ENCODE measurements around the gene FBXO4. TPM values are rescaled to one million over a fixed set of nuclear protein-coding genes. Genes with fewer than 3 reads are reported as not detected.

The FBXO4 gene
- polyA plus RNA-seq, 1 donor = 13.4 TPM

- peaks cover 3% of the 10 kb centered on the region for H3K9me3 ChIP-seq (ENCODE audit: control insufficient read depth, low read depth, low read length)
- DNase-seq = no peak
- H3K36me3 ChIP-seq (ENCODE audit: control insufficient read depth, insufficient read depth, low read length) = no peaks in the 10 kb centered on the region
- no peaks in the 10 kb centered on the region for H3K27me3 ChIP-seq (ENCODE audit: control insufficient read depth, insufficient read depth, low read length)
- no peaks in the 10 kb centered on the region for H3K4me1 ChIP-seq (ENCODE audit: control insufficient read depth, insufficient read depth, low read length)
- no CpG with 5 or more reads among the region's 1 CpG for WGBS (ENCODE audit: insufficient coverage, low lambda C conversion rate)
- H3K27ac ChIP-seq (ENCODE audit: low read length) = no peak overlapping the region
- no peak overlapping the region for H3K4me3 ChIP-seq (ENCODE audit: low read length)
These were observed 29.2 kb downstream of the FBXO4 start for GRCh38 chr5:41954286-41954685.

DNA sequence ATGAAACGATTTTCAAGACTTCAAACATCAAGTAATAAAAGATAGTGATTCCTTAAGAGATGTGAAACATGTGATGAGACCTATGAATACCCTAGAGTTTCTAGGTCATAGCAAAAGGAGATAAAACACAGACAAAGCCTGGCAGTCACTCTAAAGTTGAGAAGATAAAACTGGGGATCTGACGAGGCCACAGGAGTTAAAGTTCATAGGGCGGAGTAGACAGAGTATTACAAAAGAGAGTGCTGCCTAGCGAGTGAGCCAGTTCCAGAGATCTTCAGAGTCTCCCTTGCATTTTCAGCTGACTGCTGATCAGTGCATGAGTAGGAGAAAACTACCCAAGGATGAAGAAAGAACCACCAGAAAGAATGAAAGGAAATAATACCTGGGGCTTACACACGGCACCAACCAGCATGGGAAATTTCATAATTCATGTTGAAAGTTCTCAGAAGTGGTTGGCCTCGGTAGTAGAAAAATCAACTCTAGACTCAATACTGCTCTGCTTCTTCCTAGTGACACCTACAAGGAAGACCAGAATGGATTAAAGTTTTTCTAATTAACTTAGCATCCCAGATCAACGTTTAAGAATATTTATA lies 30.4 kb downstream of the FBXO4 start:
- no peak overlapping the region for H3K4me3 ChIP-seq (ENCODE audit: low read length)
- H3K36me3 ChIP-seq (ENCODE audit: control insufficient read depth, insufficient read depth, low read length) = no peaks in the 10 kb centered on the region
- 56% methylated on average over 3 of the region's 7 CpGs for WGBS (ENCODE audit: insufficient coverage, low lambda C conversion rate)
- no peak overlapping the region for H3K27ac ChIP-seq (ENCODE audit: low read length)
- no peak for DNase-seq
- no peaks in the 10 kb centered on the region for H3K4me1 ChIP-seq (ENCODE audit: control insufficient read depth, insufficient read depth, low read length)
- H3K27me3 ChIP-seq (ENCODE audit: control insufficient read depth, insufficient read depth, low read length) = no peaks in the 10 kb centered on the region
- H3K9me3 ChIP-seq (ENCODE audit: control insufficient read depth, low read depth, low read length) = peaks cover 7% of the 10 kb centered on the region

DNA sequence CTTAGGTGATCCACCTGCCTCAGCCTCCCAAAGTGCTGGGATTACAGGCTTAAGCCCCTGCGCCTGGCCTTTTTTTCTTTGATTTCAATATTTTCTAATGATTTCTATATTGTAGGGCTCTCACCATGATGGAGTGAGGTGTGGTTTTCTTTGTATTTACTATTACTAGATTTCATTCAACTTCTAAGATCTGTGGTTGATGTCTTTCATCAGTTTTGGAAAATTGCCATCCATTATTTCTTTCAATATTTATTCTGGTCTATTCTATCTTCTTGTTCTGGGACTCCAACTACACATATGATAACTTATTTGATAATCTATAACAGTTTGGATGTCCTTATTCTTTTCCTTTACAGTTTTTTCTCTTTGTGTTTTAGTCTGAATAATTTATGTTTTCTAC lies 31.9 kb downstream of the FBXO4 start:
- no peak for DNase-seq
- no peaks in the 10 kb centered on the region for H3K36me3 ChIP-seq (ENCODE audit: control insufficient read depth, insufficient read depth, low read length)
- H3K9me3 ChIP-seq (ENCODE audit: control insufficient read depth, low read depth, low read length) = peaks cover 8% of the 10 kb centered on the region
- H3K4me1 ChIP-seq (ENCODE audit: control insufficient read depth, insufficient read depth, low read length) = no peaks in the 10 kb centered on the region
- no peak overlapping the region for H3K27ac ChIP-seq (ENCODE audit: low read length)
- H3K4me3 ChIP-seq (ENCODE audit: low read length) = no peak overlapping the region
- no CpG with 5 or more reads among the region's 1 CpG for WGBS (ENCODE audit: insufficient coverage, low lambda C conversion rate)
- H3K27me3 ChIP-seq (ENCODE audit: control insufficient read depth, insufficient read depth, low read length) = no peaks in the 10 kb centered on the region

- Histone ChIP-seq H3K36me3 (ENCODE audit: control insufficient read depth, insufficient read depth, low read length) (no peaks in the 10 kb centered on the region), H3K9me3 (ENCODE audit: control insufficient read depth, low read depth, low read length) (peaks cover 8% of the 10 kb centered on the region), H3K27ac (ENCODE audit: low read length) (no peak overlapping the region), H3K4me3 (ENCODE audit: low read length) (no peak overlapping the region), H3K4me1 (ENCODE audit: control insufficient read depth, insufficient read depth, low read length) (no peaks in the 10 kb centered on the region), H3K27me3 (ENCODE audit: control insufficient read depth, insufficient read depth, low read length) (no peaks in the 10 kb centered on the region)
- no peak for DNase-seq
These were observed 35.4 kb downstream of the FBXO4 start for GRCh38 chr5:41960481-41960880.

GRCh38 chr5:41961736-41962135 lies 36.7 kb downstream of the FBXO4 start:
- no peaks in the 10 kb centered on the region for H3K4me1 ChIP-seq (ENCODE audit: control insufficient read depth, insufficient read depth, low read length)
- peaks cover 7% of the 10 kb centered on the region for H3K9me3 ChIP-seq (ENCODE audit: control insufficient read depth, low read depth, low read length)
- H3K4me3 ChIP-seq (ENCODE audit: low read length) = no peak overlapping the region
- H3K27ac ChIP-seq (ENCODE audit: low read length) = no peak overlapping the region
- H3K27me3 ChIP-seq (ENCODE audit: control insufficient read depth, insufficient read depth, low read length) = no peaks in the 10 kb centered on the region
- no peaks in the 10 kb centered on the region for H3K36me3 ChIP-seq (ENCODE audit: control insufficient read depth, insufficient read depth, low read length)
- WGBS (ENCODE audit: insufficient coverage, low lambda C conversion rate) = no CpG with 5 or more reads among the region's 1 CpG
- no peak for DNase-seq

DNA sequence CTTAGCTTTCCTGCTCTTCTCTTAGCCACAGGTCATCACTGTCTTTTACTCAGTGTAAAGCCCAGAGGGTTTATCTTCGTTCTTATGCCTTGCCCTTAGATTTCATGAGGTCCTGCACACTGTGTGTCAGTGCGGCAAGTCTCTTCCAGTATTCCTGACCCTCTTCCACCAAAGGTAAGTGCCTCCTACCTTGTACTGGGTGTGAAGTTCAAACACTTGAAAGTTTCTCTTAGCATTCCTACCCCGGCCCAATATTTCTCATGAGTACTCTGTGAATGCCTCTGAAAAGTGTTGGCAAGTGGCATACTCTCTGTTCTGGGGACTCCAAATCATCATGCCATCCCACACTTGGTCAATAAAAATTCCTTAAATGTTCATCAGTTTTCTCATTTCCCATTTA lies 37.4 kb downstream of the FBXO4 start:
- Histone ChIP-seq H3K27me3 (ENCODE audit: control insufficient read depth, insufficient read depth, low read length) (no peaks in the 10 kb centered on the region), H3K4me3 (ENCODE audit: low read length) (no peak overlapping the region), H3K36me3 (ENCODE audit: control insufficient read depth, insufficient read depth, low read length) (no peaks in the 10 kb centered on the region), H3K4me1 (ENCODE audit: control insufficient read depth, insufficient read depth, low read length) (no peaks in the 10 kb centered on the region), H3K9me3 (ENCODE audit: control insufficient read depth, low read depth, low read length) (peaks cover 4% of the 10 kb centered on the region), H3K27ac (ENCODE audit: low read length) (no peak overlapping the region)
- no peak for DNase-seq
- WGBS (ENCODE audit: insufficient coverage, low lambda C conversion rate) = no CpG with 5 or more reads among the region's 3 CpGs

GRCh38 chr5:41966401-41967105 lies 41.5 kb downstream of the FBXO4 start:
- no peaks in the 10 kb centered on the region for H3K27me3 ChIP-seq (ENCODE audit: control insufficient read depth, insufficient read depth, low read length)
- DNase-seq = no peak
- H3K36me3 ChIP-seq (ENCODE audit: control insufficient read depth, insufficient read depth, low read length) = no peaks in the 10 kb centered on the region
- H3K9me3 ChIP-seq (ENCODE audit: control insufficient read depth, low read depth, low read length) = peaks cover 2% of the 10 kb centered on the region
- 94% methylated on average over 4 of the region's 6 CpGs for WGBS (ENCODE audit: insufficient coverage, low lambda C conversion rate)
- H3K27ac ChIP-seq (ENCODE audit: low read length) = no peak overlapping the region
- H3K4me1 ChIP-seq (ENCODE audit: control insufficient read depth, insufficient read depth, low read length) = no peaks in the 10 kb centered on the region
- H3K4me3 ChIP-seq (ENCODE audit: low read length) = no peak overlapping the region

- no peak overlapping the region for H3K27ac ChIP-seq (ENCODE audit: low read length)
- no peak overlapping the region for H3K4me3 ChIP-seq (ENCODE audit: low read length)
- peaks cover 2% of the 10 kb centered on the region for H3K9me3 ChIP-seq (ENCODE audit: control insufficient read depth, low read depth, low read length)
- no peak for DNase-seq
- H3K27me3 ChIP-seq (ENCODE audit: control insufficient read depth, insufficient read depth, low read length) = no peaks in the 10 kb centered on the region
- no peaks in the 10 kb centered on the region for H3K36me3 ChIP-seq (ENCODE audit: control insufficient read depth, insufficient read depth, low read length)
- H3K4me1 ChIP-seq (ENCODE audit: control insufficient read depth, insufficient read depth, low read length) = no peaks in the 10 kb centered on the region
- no CpG with 5 or more reads among the region's 3 CpGs for WGBS (ENCODE audit: insufficient coverage, low lambda C conversion rate)
These were observed 42.3 kb downstream of the FBXO4 start for GRCh38 chr5:41967401-41967800.

- H3K27ac ChIP-seq (ENCODE audit: low read length) = no peak overlapping the region
- no peaks in the 10 kb centered on the region for H3K27me3 ChIP-seq (ENCODE audit: control insufficient read depth, insufficient read depth, low read length)
- peaks cover 2% of the 10 kb centered on the region for H3K9me3 ChIP-seq (ENCODE audit: control insufficient read depth, low read depth, low read length)
- DNase-seq = no peak
- H3K4me3 ChIP-seq (ENCODE audit: low read length) = no peak overlapping the region
- H3K4me1 ChIP-seq (ENCODE audit: control insufficient read depth, insufficient read depth, low read length) = no peaks in the 10 kb centered on the region
- H3K36me3 ChIP-seq (ENCODE audit: control insufficient read depth, insufficient read depth, low read length) = no peaks in the 10 kb centered on the region
- WGBS (ENCODE audit: insufficient coverage, low lambda C conversion rate) = 92% methylated on average over 13 of the region's 22 CpGs
These were observed 43.2 kb downstream of the FBXO4 start for GRCh38 chr5:41968153-41968723.

DNA sequence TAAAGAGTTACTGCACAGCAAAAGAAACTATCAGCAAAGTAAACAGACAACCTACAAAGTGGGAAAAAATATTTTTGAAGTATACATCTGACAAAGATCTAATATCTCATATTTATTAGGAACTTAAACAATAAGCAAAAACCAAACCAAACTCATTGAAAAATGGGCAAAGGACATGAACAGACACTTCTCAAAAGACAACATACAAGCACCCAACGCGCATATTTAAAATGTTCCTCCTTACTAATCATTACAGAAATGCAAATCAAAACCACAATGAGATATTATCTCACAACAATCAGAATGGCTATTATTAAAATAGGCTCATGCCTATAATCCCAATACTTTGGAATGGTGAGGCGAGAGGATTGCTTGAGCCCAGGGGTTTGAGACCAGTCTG lies 48.0 kb downstream of the FBXO4 start:
- Histone ChIP-seq H3K27me3 (ENCODE audit: control insufficient read depth, insufficient read depth, low read length) (no peaks in the 10 kb centered on the region), H3K4me1 (ENCODE audit: control insufficient read depth, insufficient read depth, low read length) (no peaks in the 10 kb centered on the region), H3K36me3 (ENCODE audit: control insufficient read depth, insufficient read depth, low read length) (no peaks in the 10 kb centered on the region), H3K27ac (ENCODE audit: low read length) (no peak overlapping the region), H3K4me3 (ENCODE audit: low read length) (no peak overlapping the region), H3K9me3 (ENCODE audit: control insufficient read depth, low read depth, low read length) (peaks cover 1% of the 10 kb centered on the region)
- no peak for DNase-seq
- no CpG with 5 or more reads among the region's 3 CpGs for WGBS (ENCODE audit: insufficient coverage, low lambda C conversion rate)

DNA sequence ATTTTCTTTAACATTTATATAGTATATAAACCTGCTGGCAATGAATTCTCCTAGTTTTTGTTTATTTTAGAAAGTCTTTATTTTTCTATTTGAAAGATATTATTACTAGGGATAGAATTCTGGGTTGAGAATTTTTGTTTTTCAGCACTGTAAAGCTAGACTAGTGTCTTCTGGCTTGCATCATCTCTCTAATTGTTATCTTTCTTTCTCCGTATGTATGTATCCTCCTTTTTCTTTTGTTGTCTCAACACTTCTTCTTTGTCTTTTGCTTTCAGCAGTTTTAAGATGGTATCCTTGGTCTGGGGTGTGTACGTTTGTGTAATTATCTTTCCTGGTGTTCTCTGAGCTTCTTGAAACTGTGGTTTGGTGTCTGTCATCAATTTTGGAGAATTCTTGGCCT lies 48.8 kb downstream of the FBXO4 start:
- no peaks in the 10 kb centered on the region for H3K36me3 ChIP-seq (ENCODE audit: control insufficient read depth, insufficient read depth, low read length)
- no peak overlapping the region for H3K27ac ChIP-seq (ENCODE audit: low read length)
- H3K4me3 ChIP-seq (ENCODE audit: low read length) = no peak overlapping the region
- no peaks in the 10 kb centered on the region for H3K9me3 ChIP-seq (ENCODE audit: control insufficient read depth, low read depth, low read length)
- no peaks in the 10 kb centered on the region for H3K4me1 ChIP-seq (ENCODE audit: control insufficient read depth, insufficient read depth, low read length)
- DNase-seq = no peak
- WGBS (ENCODE audit: insufficient coverage, low lambda C conversion rate) = 94% methylated on average over 2 of the region's 2 CpGs
- H3K27me3 ChIP-seq (ENCODE audit: control insufficient read depth, insufficient read depth, low read length) = no peaks in the 10 kb centered on the region

All from large intestine (tissue), 3 donors.